Stimulated activated CD8-positive, alpha-beta memory T cell treated with anti-CD3 and anti-CD28 coated beads, Interleukin-12 subunit alpha, Interleukin-12 subunit beta, amount 100 ng/mL, for 1 hour (primary cell): ENCODE data around the gene MAGEL2.

Experiments used
- DNase-seq: peaks from one replicate; pipeline ENCODE4 v3.0.0-alpha.2; 2020; ENCODE audit warnings: low read depth

Gene MAGEL2

GRCh38 chr15:23647421-23648370 is at the start of gene MAGEL2:
Gene MAGEL2, minus strand, starts transcription at chr15:23647867. Its CDS starts 125 bp downstream, at chr15:23647742.
- no peak for DNase-seq

- no peak for DNase-seq
Observed at GRCh38 chr15:23695282-23695681, 47.6 kb upstream of the MAGEL2 start.

- no peak for DNase-seq
Observed at GRCh38 chr15:23694592-23694991, 46.9 kb upstream of the MAGEL2 start.

GRCh38 chr15:23690450-23690852 is 42.8 kb upstream of the MAGEL2 start:
- no peak for DNase-seq

GRCh38 chr15:23690015-23690414 is 42.3 kb upstream of the MAGEL2 start:
- DNase-seq: no peak

GRCh38 chr15:23687143-23687470 is 39.4 kb upstream of the MAGEL2 start, which contains the start of gene NDN:
Gene NDN, minus strand, starts transcription at chr15:23687305. Its CDS starts 88 bp downstream, at chr15:23687217.
- DNase-seq: no peak

GRCh38 chr15:23686466-23687142 is 38.9 kb upstream of the MAGEL2 start:
- no peak for DNase-seq

GRCh38 chr15:23671481-23671880 is 23.8 kb upstream of the MAGEL2 start:
- DNase-seq: no peak

- DNase-seq: no peak
Observed at GRCh38 chr15:23670970-23671369, 23.3 kb upstream of the MAGEL2 start.

- no peak for DNase-seq
Observed at GRCh38 chr15:23663232-23663631, 15.6 kb upstream of the MAGEL2 start.

GRCh38 chr15:23648920-23649515 is 1.4 kb upstream of the MAGEL2 start:
- DNase-seq: no peak

GRCh38 chr15:23647001-23647295 is 719 bp downstream of the MAGEL2 start:
- no peak for DNase-seq

- no peak for DNase-seq
Observed at GRCh38 chr15:23646165-23647000, 1.3 kb downstream of the MAGEL2 start.

GRCh38 chr15:23645371-23646164 is 2.1 kb downstream of the MAGEL2 start:
- DNase-seq: no peak

GRCh38 chr15:23644829-23645228 is 2.8 kb downstream of the MAGEL2 start:
- no peak for DNase-seq

- no peak for DNase-seq
Observed at GRCh38 chr15:23642413-23643044, 5.1 kb downstream of the MAGEL2 start.

GRCh38 chr15:23634181-23634580 is 13.5 kb downstream of the MAGEL2 start:
- no peak for DNase-seq

- DNase-seq: no peak
Observed at GRCh38 chr15:23629234-23629805, 18.3 kb downstream of the MAGEL2 start.

- DNase-seq: no peak
Observed at GRCh38 chr15:23628612-23629233, 18.9 kb downstream of the MAGEL2 start.

GRCh38 chr15:23616536-23616935 is 31.1 kb downstream of the MAGEL2 start:
- no peak for DNase-seq
